Measurements from ENCODE around the gene SYT12. TPM values are rescaled to one million over a fixed set of nuclear protein-coding genes. Genes with fewer than 3 reads are reported as not detected.

Gene SYT12
- polyA plus RNA-seq, 1 donor from 2014 or later, result 2.3 TPM

DNA sequence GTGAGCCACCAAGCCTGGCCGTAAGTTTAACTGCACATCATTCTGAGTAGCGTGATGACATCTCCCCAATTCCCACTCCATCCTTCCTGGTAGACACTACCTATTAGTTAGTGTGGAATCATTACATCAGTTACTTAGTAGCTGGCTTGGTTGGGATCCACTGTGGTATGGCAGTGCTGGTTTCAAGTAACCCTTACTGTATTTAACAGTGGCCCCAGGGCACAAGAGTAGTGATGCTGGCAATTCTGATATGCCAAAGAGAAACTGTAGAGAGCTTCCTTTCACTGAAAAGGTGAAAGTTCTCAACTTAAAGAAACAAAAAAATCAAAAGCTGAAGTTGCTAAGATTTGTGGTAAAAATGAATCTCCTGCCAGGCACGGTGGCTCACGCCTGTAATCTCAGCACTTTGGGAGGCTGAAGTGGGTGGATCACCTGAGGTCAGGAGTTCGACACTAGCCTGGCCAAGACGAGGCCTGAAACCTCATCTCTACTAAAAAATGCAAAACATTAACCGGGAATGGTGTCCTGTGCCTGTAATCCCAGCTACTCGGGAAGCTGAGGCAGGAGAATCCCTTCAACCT lies 60.9 kb downstream of the SYT12 start:
- no peaks in the 10 kb centered on the region for H3K9me2 ChIP-seq (ENCODE audit: insufficient read depth, low read length)
- H3K4me2 ChIP-seq (ENCODE audit: low read length), result no peak overlapping the region
- H3K4me3 ChIP-seq (ENCODE audit: low read length), result no peak overlapping the region
- H3K79me2 ChIP-seq (replicated peaks; ENCODE audit: insufficient read depth, low read length), result no peaks in the 10 kb centered on the region
- H3K27ac ChIP-seq (ENCODE audit: low read length), result no peak overlapping the region
- TF ChIP-seq POLR2AphosphoS5 (IDR thresholded peaks at IDR 0.05), result no peak
- TF ChIP-seq, protein P1, sequence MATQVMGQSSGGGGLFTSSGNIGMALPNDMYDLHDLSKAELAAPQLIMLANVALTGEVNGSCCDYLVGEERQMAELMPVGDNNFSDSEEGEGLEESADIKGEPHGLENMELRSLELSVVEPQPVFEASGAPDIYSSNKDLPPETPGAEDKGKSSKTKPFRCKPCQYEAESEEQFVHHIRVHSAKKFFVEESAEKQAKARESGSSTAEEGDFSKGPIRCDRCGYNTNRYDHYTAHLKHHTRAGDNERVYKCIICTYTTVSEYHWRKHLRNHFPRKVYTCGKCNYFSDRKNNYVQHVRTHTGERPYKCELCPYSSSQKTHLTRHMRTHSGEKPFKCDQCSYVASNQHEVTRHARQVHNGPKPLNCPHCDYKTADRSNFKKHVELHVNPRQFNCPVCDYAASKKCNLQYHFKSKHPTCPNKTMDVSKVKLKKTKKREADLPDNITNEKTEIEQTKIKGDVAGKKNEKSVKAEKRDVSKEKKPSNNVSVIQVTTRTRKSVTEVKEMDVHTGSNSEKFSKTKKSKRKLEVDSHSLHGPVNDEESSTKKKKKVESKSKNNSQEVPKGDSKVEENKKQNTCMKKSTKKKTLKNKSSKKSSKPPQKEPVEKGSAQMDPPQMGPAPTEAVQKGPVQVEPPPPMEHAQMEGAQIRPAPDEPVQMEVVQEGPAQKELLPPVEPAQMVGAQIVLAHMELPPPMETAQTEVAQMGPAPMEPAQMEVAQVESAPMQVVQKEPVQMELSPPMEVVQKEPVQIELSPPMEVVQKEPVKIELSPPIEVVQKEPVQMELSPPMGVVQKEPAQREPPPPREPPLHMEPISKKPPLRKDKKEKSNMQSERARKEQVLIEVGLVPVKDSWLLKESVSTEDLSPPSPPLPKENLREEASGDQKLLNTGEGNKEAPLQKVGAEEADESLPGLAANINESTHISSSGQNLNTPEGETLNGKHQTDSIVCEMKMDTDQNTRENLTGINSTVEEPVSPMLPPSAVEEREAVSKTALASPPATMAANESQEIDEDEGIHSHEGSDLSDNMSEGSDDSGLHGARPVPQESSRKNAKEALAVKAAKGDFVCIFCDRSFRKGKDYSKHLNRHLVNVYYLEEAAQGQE (IDR thresholded peaks at IDR 0.05; ENCODE audit: borderline replicate concordance), result no peak
- no peak for TF ChIP-seq EZH2 (IDR thresholded peaks at IDR 0.05; ENCODE audit: borderline replicate concordance, insufficient read depth, low read length, poor library complexity, severe bottlenecking)
- no peak for TF ChIP-seq TAF1 (IDR thresholded peaks at IDR 0.05; ENCODE audit: low read depth)
- TF ChIP-seq MXI1 (conservative IDR thresholded peaks at IDR 0.05; ENCODE audit: poor library complexity, severe bottlenecking), result no peak
- TF ChIP-seq RAD21 (conservative IDR thresholded peaks at IDR 0.05), result no peak
- no peak for TF ChIP-seq CTCF (IDR thresholded peaks at IDR 0.05; ENCODE audit: poor library complexity, severe bottlenecking)
- TF ChIP-seq SMC3 (conservative IDR thresholded peaks at IDR 0.05; ENCODE audit: poor library complexity), result no peak
- TF ChIP-seq EP300 (conservative IDR thresholded peaks at IDR 0.05; ENCODE audit: poor library complexity, severe bottlenecking), result no peak
- no peaks in the 10 kb centered on the region for H3K9me3 ChIP-seq (ENCODE audit: low read length)
- H3K36me3 ChIP-seq (ENCODE audit: insufficient read depth, low read length), result no peaks in the 10 kb centered on the region
- no peaks in the 10 kb centered on the region for H3F3A ChIP-seq (ENCODE audit: insufficient read depth, low read length, poor library complexity, severe bottlenecking)
- H3K27me3 ChIP-seq (ENCODE audit: insufficient read depth, low read depth, low read length), result no peaks in the 10 kb centered on the region
- no peak overlapping the region for H3K9ac ChIP-seq (ENCODE audit: low read length)
- H2AFZ ChIP-seq (ENCODE audit: low read depth, low read length), result no peak overlapping the region
- no peaks in the 10 kb centered on the region for H4K20me1 ChIP-seq (ENCODE audit: insufficient read depth)

DNA sequence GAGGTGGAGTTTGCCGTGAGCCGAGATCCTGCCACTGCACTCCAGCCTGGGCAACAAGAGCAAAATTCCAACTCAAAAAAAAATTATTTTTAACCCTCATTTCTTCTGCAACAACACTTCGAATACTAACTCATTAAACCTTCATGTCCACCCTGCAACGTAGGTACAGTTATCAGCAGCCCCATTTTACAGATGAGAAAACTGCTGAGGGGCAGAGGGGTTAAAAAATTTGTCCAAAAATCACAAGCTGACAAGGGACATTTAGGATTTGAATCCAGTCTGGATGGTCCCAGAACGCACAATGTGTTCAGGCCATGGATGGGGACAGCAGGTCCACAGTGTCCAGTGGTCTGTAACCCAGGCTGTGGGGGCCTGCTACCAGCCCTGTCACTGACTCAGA lies 62.7 kb downstream of the SYT12 start:
- no peak overlapping the region for H2AFZ ChIP-seq (ENCODE audit: low read depth, low read length)
- H3F3A ChIP-seq (ENCODE audit: insufficient read depth, low read length, poor library complexity, severe bottlenecking), result no peaks in the 10 kb centered on the region
- H3K4me3 ChIP-seq (ENCODE audit: low read length), result no peak overlapping the region
- H3K9me3 ChIP-seq (ENCODE audit: low read length), result no peaks in the 10 kb centered on the region
- no peak overlapping the region for H3K9ac ChIP-seq (ENCODE audit: low read length)
- no peaks in the 10 kb centered on the region for H3K79me2 ChIP-seq (replicated peaks; ENCODE audit: insufficient read depth, low read length)
- H3K27me3 ChIP-seq (ENCODE audit: insufficient read depth, low read depth, low read length), result no peaks in the 10 kb centered on the region
- H3K36me3 ChIP-seq (ENCODE audit: insufficient read depth, low read length), result no peaks in the 10 kb centered on the region
- H3K4me2 ChIP-seq (ENCODE audit: low read length), result no peak overlapping the region
- TF ChIP-seq POLR2AphosphoS5 (IDR thresholded peaks at IDR 0.05) (no peak), EZH2 (IDR thresholded peaks at IDR 0.05; ENCODE audit: borderline replicate concordance, insufficient read depth, low read length, poor library complexity, severe bottlenecking) (no peak), SMC3 (conservative IDR thresholded peaks at IDR 0.05; ENCODE audit: poor library complexity) (no peak), CTCF (IDR thresholded peaks at IDR 0.05; ENCODE audit: poor library complexity, severe bottlenecking) (no peak), RAD21 (conservative IDR thresholded peaks at IDR 0.05) (no peak), MXI1 (conservative IDR thresholded peaks at IDR 0.05; ENCODE audit: poor library complexity, severe bottlenecking) (no peak), TAF1 (IDR thresholded peaks at IDR 0.05; ENCODE audit: low read depth) (no peak), EP300 (conservative IDR thresholded peaks at IDR 0.05; ENCODE audit: poor library complexity, severe bottlenecking) (no peak)
- TF ChIP-seq, protein P1 (IDR thresholded peaks at IDR 0.05; ENCODE audit: borderline replicate concordance), result no peak
- no peaks in the 10 kb centered on the region for H4K20me1 ChIP-seq (ENCODE audit: insufficient read depth)
- H3K27ac ChIP-seq (ENCODE audit: low read length), result no peak overlapping the region
- no peaks in the 10 kb centered on the region for H3K9me2 ChIP-seq (ENCODE audit: insufficient read depth, low read length)

Data from neural cell (in vitro differentiated cells).